C4-2B (cell line): ENCODE measurements around the gene ATP12A.

Experiments
- H3K27ac ChIP-seq: fragments of 450-650 bp; 2 replicates; pipeline ENCODE4 v1.5.1; 2017
- ZFX ChIP-seq: fragments of 450-650 bp; IDR thresholded peaks from 2 replicates; pipeline ENCODE4 v1.6.1; 2017
- TF ChIP-seq, protein P1 (sequence below): fragments of 450-650 bp; conservative IDR thresholded peaks from 2 replicates; pipeline ENCODE4 v1.5.1; 2017; ENCODE audit warnings: mild to moderate bottlenecking

ATP12A gene

DNA sequence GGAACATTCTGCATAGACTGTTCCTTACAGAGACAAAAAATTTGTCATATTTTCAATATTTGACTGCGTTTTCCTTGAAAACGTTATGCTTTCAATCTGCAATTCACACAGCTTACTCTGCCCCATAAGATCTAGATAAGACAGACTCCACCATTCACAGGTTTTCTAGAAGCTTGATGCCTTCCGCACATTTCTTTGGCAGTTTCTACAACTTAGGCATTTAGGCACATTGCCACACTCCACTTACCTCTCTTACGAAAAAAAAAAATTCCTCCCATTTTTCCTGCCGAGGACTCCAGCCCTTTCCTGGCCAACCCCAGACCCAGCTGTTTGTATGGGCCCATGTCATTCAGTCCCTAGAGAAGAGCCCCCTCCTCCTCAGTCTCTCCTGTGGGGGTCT is 11.2 kb downstream of the ATP12A start:
- TF ChIP-seq, protein P1, sequence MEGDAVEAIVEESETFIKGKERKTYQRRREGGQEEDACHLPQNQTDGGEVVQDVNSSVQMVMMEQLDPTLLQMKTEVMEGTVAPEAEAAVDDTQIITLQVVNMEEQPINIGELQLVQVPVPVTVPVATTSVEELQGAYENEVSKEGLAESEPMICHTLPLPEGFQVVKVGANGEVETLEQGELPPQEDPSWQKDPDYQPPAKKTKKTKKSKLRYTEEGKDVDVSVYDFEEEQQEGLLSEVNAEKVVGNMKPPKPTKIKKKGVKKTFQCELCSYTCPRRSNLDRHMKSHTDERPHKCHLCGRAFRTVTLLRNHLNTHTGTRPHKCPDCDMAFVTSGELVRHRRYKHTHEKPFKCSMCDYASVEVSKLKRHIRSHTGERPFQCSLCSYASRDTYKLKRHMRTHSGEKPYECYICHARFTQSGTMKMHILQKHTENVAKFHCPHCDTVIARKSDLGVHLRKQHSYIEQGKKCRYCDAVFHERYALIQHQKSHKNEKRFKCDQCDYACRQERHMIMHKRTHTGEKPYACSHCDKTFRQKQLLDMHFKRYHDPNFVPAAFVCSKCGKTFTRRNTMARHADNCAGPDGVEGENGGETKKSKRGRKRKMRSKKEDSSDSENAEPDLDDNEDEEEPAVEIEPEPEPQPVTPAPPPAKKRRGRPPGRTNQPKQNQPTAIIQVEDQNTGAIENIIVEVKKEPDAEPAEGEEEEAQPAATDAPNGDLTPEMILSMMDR: no peak
- no peak for TF ChIP-seq ZFX

DNA sequence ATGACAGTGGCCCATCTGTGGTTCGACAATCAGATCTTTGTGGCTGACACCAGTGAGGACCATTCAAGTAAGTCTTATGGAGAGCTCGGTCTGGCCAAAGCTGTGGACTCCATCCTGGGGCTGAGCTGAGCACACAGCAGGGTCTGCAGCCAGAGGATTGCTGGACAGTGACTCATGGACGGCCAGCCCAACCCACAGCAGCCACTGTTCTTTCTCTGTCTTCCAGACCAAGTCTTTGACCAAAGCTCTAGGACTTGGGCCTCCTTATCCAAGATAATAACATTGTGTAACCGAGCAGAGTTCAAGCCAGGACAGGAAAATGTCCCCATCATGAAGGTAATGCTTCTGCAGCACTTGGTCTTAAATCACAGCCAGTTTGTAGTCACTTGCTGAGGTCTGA is 12.4 kb downstream of the ATP12A start:
- H3K27ac ChIP-seq: no peak overlapping the region
- TF ChIP-seq, protein P1: no peak
- no peak for TF ChIP-seq ZFX

More for the DNA sequence above, 11.2 kb downstream of the ATP12A start:
- no peak overlapping the region for H3K27ac ChIP-seq

DNA sequence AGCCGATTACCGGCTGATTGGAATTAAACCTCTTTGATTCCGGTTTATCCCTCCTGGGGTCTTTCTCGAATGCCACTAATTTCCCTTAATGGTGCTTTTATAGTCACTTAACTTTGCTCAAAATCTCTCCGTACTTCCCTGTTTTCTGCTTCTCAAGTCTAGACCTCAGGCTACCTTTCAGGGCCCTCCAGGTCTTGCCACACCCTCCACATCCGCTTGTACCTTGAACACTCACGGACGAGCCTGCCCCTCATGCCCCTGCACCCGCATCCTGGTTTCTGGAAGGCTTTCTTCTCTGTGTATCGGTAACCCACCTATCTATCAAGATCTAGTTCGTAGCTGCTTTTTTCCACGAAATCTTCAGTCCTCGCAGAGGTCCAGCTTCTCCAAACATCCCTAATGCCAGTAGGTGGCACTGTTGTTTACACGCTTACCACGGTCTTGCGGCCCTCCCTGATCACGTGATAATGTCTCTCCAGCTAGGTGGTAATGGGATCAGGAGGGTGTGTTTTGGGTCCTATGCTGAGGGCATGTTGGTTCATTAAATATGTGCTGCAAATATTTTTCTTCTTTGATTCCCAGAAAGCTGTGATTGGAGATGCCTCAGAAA is 13.8 kb downstream of the ATP12A start:
- TF ChIP-seq, protein P1: peak; percentile 100
- TF ChIP-seq ZFX: no peak
- H3K27ac ChIP-seq: no peak overlapping the region

DNA sequence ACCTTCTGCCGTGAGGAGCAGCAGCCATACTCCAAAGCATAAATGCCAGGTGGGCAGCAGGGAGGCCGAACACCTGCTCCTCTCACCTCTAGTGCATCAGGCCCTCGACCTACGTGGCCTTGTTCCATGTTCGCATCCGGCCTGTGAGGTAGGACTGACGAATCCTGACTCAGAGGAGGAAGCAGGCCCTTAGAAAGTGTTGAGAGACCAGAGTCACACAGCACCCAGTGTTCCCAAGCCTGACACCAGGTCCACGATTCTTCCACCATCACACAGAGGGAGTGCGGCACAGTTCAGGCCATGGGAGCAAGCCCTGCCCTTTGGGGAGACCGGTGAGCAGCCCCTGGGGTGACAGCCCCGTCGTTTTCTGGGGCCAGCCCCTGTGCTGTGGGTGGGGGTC is 14.7 kb downstream of the ATP12A start:
- no peak overlapping the region for H3K27ac ChIP-seq
- TF ChIP-seq, protein P1: no peak
- no peak for TF ChIP-seq ZFX

DNA sequence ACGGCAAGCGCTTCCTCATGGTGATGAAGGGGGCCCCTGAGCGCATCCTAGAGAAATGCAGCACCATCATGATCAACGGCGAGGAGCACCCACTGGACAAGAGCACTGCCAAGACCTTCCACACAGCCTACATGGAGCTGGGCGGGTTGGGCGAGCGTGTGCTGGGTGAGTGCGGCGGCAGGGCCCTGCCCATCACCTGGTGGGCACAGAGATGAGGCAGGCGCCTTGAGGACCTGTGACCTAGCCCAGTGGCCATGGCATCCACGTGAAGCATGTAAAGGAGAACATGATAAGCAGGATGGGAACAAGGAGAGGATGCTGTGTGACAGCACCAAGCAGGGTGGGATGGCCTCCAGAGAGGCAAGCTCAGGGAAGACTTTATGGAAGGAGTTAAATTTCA is 18.5 kb downstream of the ATP12A start:
- TF ChIP-seq ZFX: no peak
- TF ChIP-seq, protein P1: no peak
- no peak overlapping the region for H3K27ac ChIP-seq

DNA sequence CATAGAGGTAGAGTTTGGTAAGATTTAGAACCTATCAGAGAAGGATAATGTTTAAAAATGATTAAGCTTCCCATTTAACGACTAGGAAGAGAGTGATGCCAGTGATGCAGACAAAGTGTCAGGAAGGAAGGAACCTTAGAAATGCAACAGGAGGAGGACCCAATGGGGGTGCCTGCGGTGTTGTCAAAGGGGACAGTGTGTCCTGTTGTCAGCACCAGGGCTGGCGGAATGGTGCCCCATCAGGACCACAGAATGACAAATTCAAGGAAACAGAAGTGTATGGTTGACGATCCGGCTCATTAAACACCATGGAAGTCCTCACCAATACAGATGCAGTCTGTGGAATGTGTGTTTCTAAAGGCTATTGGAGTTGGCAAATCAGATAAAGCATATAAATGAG is 19.3 kb downstream of the ATP12A start:
- no peak overlapping the region for H3K27ac ChIP-seq
- TF ChIP-seq ZFX: no peak
- TF ChIP-seq, protein P1: no peak

DNA sequence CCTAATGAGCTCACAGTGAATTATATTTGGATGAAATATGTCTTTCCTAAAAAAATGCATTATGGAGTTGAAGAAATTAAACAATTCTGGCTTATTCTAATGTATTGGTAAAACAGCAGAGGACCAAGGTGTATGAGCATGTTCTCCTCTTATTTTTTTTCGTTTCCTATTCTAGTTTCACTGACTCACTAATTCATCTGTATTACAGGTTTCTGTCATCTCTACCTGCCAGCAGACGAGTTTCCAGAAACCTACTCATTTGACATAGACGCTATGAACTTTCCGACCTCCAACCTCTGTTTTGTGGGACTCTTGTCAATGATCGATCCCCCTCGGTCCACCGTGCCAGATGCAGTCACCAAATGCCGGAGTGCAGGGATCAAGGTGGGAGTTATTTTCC is 20.3 kb downstream of the ATP12A start:
- H3K27ac ChIP-seq: no peak overlapping the region
- TF ChIP-seq, protein P1: no peak
- TF ChIP-seq ZFX: no peak
